ENCODE measurements around the gene CACNB2. TPM values are rescaled to one million over a fixed set of nuclear protein-coding genes. Genes with fewer than 3 reads are reported as not detected.

CACNB2 gene
- total RNA-seq, 1 donor from 2014 or later, result 1.1 TPM

- no peak overlapping the region for H3K27ac Mint-ChIP-seq
- intact Hi-C loops (cut with micrococcal nuclease), result no loop called here
- no peak for DNase-seq (ENCODE audit: low spot score)
- no peak overlapping the region for H3K4me3 Mint-ChIP-seq (ENCODE audit: low read depth)
- H3K4me1 Mint-ChIP-seq (ENCODE audit: low read depth), result no peaks in the 10 kb centered on the region
- no peaks in the 10 kb centered on the region for H3K36me3 Mint-ChIP-seq (ENCODE audit: low read depth)
- H3K9me3 Mint-ChIP-seq, result no peaks in the 10 kb centered on the region
- H3K27me3 Mint-ChIP-seq (ENCODE audit: low read depth), result no peaks in the 10 kb centered on the region
Measured at GRCh38 chr10:18303851-18304801, 163.9 kb downstream of the CACNB2 start.

- Mint-ChIP-seq H3K36me3 (ENCODE audit: low read depth) (no peaks in the 10 kb centered on the region), H3K4me1 (ENCODE audit: low read depth) (no peaks in the 10 kb centered on the region), H3K27me3 (ENCODE audit: low read depth) (no peaks in the 10 kb centered on the region), H3K9me3 (no peaks in the 10 kb centered on the region), H3K4me3 (ENCODE audit: low read depth) (no peak overlapping the region), H3K27ac (no peak overlapping the region)
- no peak for DNase-seq (ENCODE audit: low spot score)
- intact Hi-C loops (cut with micrococcal nuclease), result no loop called here
Measured at GRCh38 chr10:18306031-18306430, 165.8 kb downstream of the CACNB2 start.

- no peaks in the 10 kb centered on the region for H3K4me1 Mint-ChIP-seq (ENCODE audit: low read depth)
- DNase-seq (ENCODE audit: low spot score), result no peak
- no peak overlapping the region for H3K4me3 Mint-ChIP-seq (ENCODE audit: low read depth)
- no peak overlapping the region for H3K27ac Mint-ChIP-seq
- no peaks in the 10 kb centered on the region for H3K27me3 Mint-ChIP-seq (ENCODE audit: low read depth)
- intact Hi-C loops (cut with micrococcal nuclease), result no loop called here
- H3K9me3 Mint-ChIP-seq, result no peaks in the 10 kb centered on the region
- H3K36me3 Mint-ChIP-seq (ENCODE audit: low read depth), result no peaks in the 10 kb centered on the region
Measured at GRCh38 chr10:18308600-18308999, 168.4 kb downstream of the CACNB2 start.

- H3K4me1 Mint-ChIP-seq (ENCODE audit: low read depth), result no peaks in the 10 kb centered on the region
- no peak for DNase-seq (ENCODE audit: low spot score)
- H3K9me3 Mint-ChIP-seq, result no peaks in the 10 kb centered on the region
- no peak overlapping the region for H3K4me3 Mint-ChIP-seq (ENCODE audit: low read depth)
- no peaks in the 10 kb centered on the region for H3K27me3 Mint-ChIP-seq (ENCODE audit: low read depth)
- no peak overlapping the region for H3K27ac Mint-ChIP-seq
- no peaks in the 10 kb centered on the region for H3K36me3 Mint-ChIP-seq (ENCODE audit: low read depth)
- intact Hi-C loops (cut with micrococcal nuclease), result no loop called here
Measured at GRCh38 chr10:18310761-18311160, 170.5 kb downstream of the CACNB2 start.

GRCh38 chr10:18312374-18313139, 172.3 kb downstream of the CACNB2 start:
- Mint-ChIP-seq H3K27me3 (ENCODE audit: low read depth) (no peaks in the 10 kb centered on the region), H3K27ac (no peak overlapping the region), H3K36me3 (ENCODE audit: low read depth) (no peaks in the 10 kb centered on the region), H3K9me3 (no peaks in the 10 kb centered on the region), H3K4me1 (ENCODE audit: low read depth) (no peaks in the 10 kb centered on the region), H3K4me3 (ENCODE audit: low read depth) (no peak overlapping the region)
- DNase-seq (ENCODE audit: low spot score), result no peak
- intact Hi-C loops (cut with micrococcal nuclease), result no loop called here

GRCh38 chr10:18313140-18313530, 172.9 kb downstream of the CACNB2 start:
- intact Hi-C loops (cut with micrococcal nuclease), result no loop called here
- Mint-ChIP-seq H3K27ac (no peak overlapping the region), H3K27me3 (ENCODE audit: low read depth) (no peaks in the 10 kb centered on the region)

GRCh38 chr10:18313626-18314025, 173.4 kb downstream of the CACNB2 start:
- no peak overlapping the region for H3K4me3 Mint-ChIP-seq (ENCODE audit: low read depth)
- H3K9me3 Mint-ChIP-seq, result no peaks in the 10 kb centered on the region
- no peaks in the 10 kb centered on the region for H3K36me3 Mint-ChIP-seq (ENCODE audit: low read depth)
- H3K27ac Mint-ChIP-seq, result no peak overlapping the region
- H3K27me3 Mint-ChIP-seq (ENCODE audit: low read depth), result no peaks in the 10 kb centered on the region
- no peak for DNase-seq (ENCODE audit: low spot score)
- no peaks in the 10 kb centered on the region for H3K4me1 Mint-ChIP-seq (ENCODE audit: low read depth)
- intact Hi-C loops (cut with micrococcal nuclease), result no loop called here

More at GRCh38 chr10:18313140-18313530, 172.9 kb downstream of the CACNB2 start:
- no peak overlapping the region for H3K4me3 Mint-ChIP-seq (ENCODE audit: low read depth)
- H3K36me3 Mint-ChIP-seq (ENCODE audit: low read depth), result no peaks in the 10 kb centered on the region
- H3K4me1 Mint-ChIP-seq (ENCODE audit: low read depth), result no peaks in the 10 kb centered on the region
- H3K9me3 Mint-ChIP-seq, result no peaks in the 10 kb centered on the region
- DNase-seq (ENCODE audit: low spot score), result no peak

GRCh38 chr10:18319628-18320027, 179.4 kb downstream of the CACNB2 start:
- H3K9me3 Mint-ChIP-seq, result no peaks in the 10 kb centered on the region
- DNase-seq (ENCODE audit: low spot score), result no peak
- no peaks in the 10 kb centered on the region for H3K4me1 Mint-ChIP-seq (ENCODE audit: low read depth)
- H3K4me3 Mint-ChIP-seq (ENCODE audit: low read depth), result no peak overlapping the region
- intact Hi-C loops (cut with micrococcal nuclease), result no loop called here
- no peaks in the 10 kb centered on the region for H3K36me3 Mint-ChIP-seq (ENCODE audit: low read depth)
- no peaks in the 10 kb centered on the region for H3K27me3 Mint-ChIP-seq (ENCODE audit: low read depth)
- H3K27ac Mint-ChIP-seq, result no peak overlapping the region

- no peaks in the 10 kb centered on the region for H3K4me1 Mint-ChIP-seq (ENCODE audit: low read depth)
- no peaks in the 10 kb centered on the region for H3K36me3 Mint-ChIP-seq (ENCODE audit: low read depth)
- H3K4me3 Mint-ChIP-seq (ENCODE audit: low read depth), result no peak overlapping the region
- intact Hi-C loops (cut with micrococcal nuclease), result no loop called here
- no peak for DNase-seq (ENCODE audit: low spot score)
- no peaks in the 10 kb centered on the region for H3K27me3 Mint-ChIP-seq (ENCODE audit: low read depth)
- H3K9me3 Mint-ChIP-seq, result no peaks in the 10 kb centered on the region
- H3K27ac Mint-ChIP-seq, result no peak overlapping the region
Measured at GRCh38 chr10:18321371-18321770, 181.1 kb downstream of the CACNB2 start.

GRCh38 chr10:18323916-18324315, 183.7 kb downstream of the CACNB2 start:
- no peak for DNase-seq (ENCODE audit: low spot score)
- H3K4me1 Mint-ChIP-seq (ENCODE audit: low read depth), result no peaks in the 10 kb centered on the region
- no peak overlapping the region for H3K4me3 Mint-ChIP-seq (ENCODE audit: low read depth)
- no peaks in the 10 kb centered on the region for H3K36me3 Mint-ChIP-seq (ENCODE audit: low read depth)
- no peak overlapping the region for H3K27ac Mint-ChIP-seq
- no peaks in the 10 kb centered on the region for H3K27me3 Mint-ChIP-seq (ENCODE audit: low read depth)
- intact Hi-C loops (cut with micrococcal nuclease), result no loop called here
- H3K9me3 Mint-ChIP-seq, result no peaks in the 10 kb centered on the region

GRCh38 chr10:18325410-18325809, 185.2 kb downstream of the CACNB2 start:
- no peaks in the 10 kb centered on the region for H3K27me3 Mint-ChIP-seq (ENCODE audit: low read depth)
- no peaks in the 10 kb centered on the region for H3K9me3 Mint-ChIP-seq
- no peaks in the 10 kb centered on the region for H3K4me1 Mint-ChIP-seq (ENCODE audit: low read depth)
- H3K27ac Mint-ChIP-seq, result no peak overlapping the region
- intact Hi-C loops (cut with micrococcal nuclease), result no loop called here
- no peaks in the 10 kb centered on the region for H3K36me3 Mint-ChIP-seq (ENCODE audit: low read depth)
- H3K4me3 Mint-ChIP-seq (ENCODE audit: low read depth), result no peak overlapping the region
- DNase-seq (ENCODE audit: low spot score), result no peak

GRCh38 chr10:18325889-18326531, 185.8 kb downstream of the CACNB2 start:
- DNase-seq (ENCODE audit: low spot score), result no peak
- H3K27ac Mint-ChIP-seq, result no peak overlapping the region
- H3K27me3 Mint-ChIP-seq (ENCODE audit: low read depth), result no peaks in the 10 kb centered on the region
- intact Hi-C loops (cut with micrococcal nuclease), result no loop called here
- H3K4me1 Mint-ChIP-seq (ENCODE audit: low read depth), result no peaks in the 10 kb centered on the region
- H3K4me3 Mint-ChIP-seq (ENCODE audit: low read depth), result no peak overlapping the region
- H3K36me3 Mint-ChIP-seq (ENCODE audit: low read depth), result no peaks in the 10 kb centered on the region
- no peaks in the 10 kb centered on the region for H3K9me3 Mint-ChIP-seq

- H3K27ac Mint-ChIP-seq, result no peak overlapping the region
- no peak for DNase-seq (ENCODE audit: low spot score)
- H3K27me3 Mint-ChIP-seq (ENCODE audit: low read depth), result no peaks in the 10 kb centered on the region
- H3K36me3 Mint-ChIP-seq (ENCODE audit: low read depth), result no peaks in the 10 kb centered on the region
- no peaks in the 10 kb centered on the region for H3K9me3 Mint-ChIP-seq
- H3K4me3 Mint-ChIP-seq (ENCODE audit: low read depth), result no peak overlapping the region
- intact Hi-C loops (cut with micrococcal nuclease), result no loop called here
- H3K4me1 Mint-ChIP-seq (ENCODE audit: low read depth), result no peaks in the 10 kb centered on the region
Measured at GRCh38 chr10:18328941-18329340, 188.7 kb downstream of the CACNB2 start.
